GM18499 (cell line): ENCODE measurements around the gene TAOK1.
"Not testable (repeated sequence)": the region's sequence is repeated elsewhere in the genome, so short reads cannot be mapped to it uniquely, and the experiment has no call there.

Experiments used
- ATAC-seq: cut with Tn5 transposase; IDR thresholded peaks from one replicate; pipeline ENCODE4 v1.9.1; 2021; ENCODE audit warnings: moderate number of reproducible peaks; ENCODE audit not compliant: insufficient read depth, unreplicated experiment

The TAOK1 gene

DNA sequence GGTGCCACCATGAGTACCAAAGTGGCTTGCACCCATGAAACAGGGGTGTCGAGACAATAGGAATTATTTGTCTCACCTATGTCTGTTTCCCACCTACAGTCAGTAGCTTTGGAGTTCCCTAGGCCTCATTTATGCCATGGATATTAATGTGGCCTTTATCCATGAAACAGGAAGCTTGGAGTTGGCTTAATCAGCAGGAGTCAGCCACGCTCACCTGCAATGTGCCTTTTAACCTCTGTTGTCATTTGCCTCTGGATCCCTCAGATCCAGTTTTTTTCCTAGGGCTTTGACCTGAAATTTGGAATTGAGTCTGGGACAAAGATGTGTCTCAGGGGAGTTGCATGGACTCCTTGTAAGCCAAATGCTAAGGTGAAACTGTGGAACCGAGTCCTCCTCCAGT is 44.4 kb downstream of the TAOK1 start:
- ATAC-seq = no peak

DNA sequence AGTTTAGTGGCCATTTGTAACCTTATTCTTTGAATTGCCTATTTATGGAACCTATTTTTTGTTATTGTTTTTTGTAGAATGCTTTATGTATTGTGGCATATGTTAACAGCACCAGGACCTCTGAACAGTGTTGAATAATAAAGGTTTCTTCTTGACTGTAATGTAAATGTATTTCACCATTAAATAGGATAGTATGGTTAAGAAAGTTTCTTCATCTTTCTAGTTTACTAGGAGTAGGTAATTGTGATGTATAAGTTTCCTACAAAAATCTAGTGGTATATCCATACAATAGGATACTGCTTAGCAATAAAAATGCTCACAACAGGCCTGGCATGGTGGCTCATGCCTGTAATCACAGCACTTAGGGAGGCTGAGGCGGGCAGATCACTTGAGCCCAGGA is 52.3 kb downstream of the TAOK1 start:
- ATAC-seq = no peak

DNA sequence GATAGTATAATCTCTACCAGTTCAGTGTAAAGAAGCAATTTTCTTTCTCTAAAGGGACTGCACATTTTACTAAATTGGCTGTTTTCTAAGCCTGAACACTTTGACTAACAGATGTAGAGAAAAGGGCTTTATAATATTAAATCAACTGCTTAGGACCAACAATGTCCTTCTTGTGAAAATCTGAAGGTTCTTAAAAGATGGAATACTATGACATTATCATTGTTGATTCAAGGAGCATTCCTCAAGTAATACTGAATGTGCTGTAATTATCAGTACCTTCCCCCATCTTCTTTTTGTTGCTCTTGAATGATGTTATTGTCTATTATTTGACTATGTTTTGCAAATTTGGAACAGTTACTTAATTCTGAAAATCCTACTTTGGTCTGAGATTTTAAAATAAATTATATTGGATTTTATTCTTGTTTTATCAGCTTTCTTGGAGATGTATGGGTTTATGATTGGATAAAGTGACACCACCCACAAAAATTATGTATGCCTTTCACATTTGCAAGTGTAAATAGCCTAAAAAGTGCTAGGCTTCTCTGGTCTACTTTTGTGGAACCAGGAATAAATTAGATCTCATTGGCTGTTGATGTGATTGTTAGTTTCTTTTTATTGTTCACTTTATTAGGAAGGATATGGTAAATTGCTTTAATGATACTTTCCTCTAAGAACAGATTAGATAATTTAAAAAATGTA is 53.0 kb downstream of the TAOK1 start:
- no peak for ATAC-seq

DNA sequence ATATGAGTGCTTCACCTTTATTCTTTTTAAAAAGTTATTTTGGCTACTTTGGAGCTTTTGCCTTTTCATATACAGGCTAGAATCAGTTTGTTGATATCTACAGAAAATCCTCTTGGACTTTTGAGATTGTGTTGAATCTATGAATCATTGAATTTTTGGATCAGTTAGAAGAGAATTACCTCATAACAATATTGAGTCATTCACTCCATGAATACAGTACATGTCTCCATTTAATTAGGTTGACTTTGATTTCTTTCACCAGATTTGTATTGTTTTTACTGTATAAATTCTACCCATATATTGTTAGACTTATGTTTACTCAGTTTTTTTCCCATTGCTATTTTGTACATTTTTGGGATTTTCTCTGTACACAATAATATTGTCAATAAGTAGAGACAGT is 54.4 kb downstream of the TAOK1 start:
- ATAC-seq = no peak

DNA sequence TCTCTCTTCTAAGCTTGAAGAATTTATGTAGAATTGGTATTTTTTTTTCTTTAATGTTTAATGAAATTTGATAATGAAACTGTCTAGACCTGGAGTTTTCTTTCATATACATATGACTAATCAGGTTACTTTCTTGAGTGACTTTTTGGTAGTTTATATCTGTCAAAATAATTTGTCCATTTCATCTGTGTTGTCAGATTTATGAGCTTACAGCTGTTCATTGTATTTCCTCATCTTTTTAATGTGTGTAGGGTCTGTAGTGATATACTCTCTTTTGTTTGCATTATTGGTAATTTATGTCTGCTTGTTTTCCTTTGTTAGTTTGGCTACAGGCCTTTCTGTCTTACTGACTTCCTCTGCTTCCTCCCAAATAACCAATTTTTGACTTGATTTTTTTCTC is 55.7 kb downstream of the TAOK1 start:
- ATAC-seq = no peak

DNA sequence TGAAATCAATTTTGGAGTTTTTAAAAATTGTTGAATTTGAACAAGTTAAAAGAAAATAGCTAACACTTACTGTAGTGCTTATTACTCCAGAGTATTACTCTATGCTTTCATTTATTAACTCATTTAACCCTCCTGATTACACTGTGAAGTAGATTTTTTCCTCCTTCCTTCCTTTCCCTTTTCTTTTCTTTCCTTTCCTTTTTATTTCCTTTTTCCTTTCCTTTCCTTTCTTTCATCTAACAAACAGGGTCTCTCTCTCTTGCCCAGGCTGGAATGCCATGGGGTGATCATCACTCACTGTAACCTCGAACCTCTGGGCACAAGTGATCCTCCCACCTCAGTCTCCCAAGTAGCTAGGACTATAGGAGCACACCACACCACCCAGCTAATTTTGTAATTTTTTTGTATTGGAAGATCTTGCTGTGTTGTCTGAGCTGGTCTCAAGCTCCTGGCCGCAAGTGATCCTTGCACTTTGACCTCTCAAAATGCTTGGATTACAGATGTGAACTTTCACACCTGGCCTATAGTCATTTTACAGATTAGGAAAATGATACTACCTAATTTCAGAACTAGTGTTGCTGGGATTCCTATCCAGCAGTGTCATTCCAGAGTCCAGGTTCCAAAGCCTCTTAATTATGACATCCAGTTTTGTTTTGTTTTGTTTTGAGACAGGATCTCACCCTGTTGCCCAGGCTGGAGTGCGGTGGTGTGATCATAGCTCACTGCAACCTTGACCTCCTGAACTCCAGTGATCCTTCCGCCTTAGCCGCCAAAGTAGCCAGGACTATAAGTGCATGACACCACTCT is 59.9 kb downstream of the TAOK1 start:
- no peak for ATAC-seq

DNA sequence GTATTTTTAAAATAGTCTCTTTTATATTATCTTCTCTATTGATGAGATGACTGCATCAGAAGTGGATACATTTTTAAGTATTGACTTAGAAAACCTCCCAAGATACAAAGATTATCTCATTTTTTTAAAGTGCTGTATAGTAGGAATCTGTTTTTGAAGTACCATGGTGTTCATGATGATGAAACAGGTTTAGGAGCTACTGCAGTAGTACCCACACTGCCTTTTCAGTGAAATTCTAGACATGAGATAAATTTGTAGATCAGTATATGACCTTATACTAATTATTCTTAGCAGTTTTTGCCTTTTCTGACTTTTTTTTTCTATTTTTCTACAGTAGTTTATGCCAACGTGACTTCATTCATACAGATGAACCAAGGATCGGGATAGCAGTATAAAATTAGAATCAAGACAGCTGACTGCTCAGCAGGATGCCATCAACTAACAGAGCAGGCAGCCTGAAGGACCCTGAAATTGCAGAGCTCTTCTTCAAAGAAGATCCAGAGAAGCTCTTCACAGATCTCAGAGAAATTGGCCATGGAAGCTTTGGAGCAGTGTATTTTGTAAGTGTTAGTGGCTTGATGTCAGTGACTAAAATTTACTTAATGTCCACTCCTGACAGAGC is 61.1 kb downstream of the TAOK1 start:
- ATAC-seq = no peak

DNA sequence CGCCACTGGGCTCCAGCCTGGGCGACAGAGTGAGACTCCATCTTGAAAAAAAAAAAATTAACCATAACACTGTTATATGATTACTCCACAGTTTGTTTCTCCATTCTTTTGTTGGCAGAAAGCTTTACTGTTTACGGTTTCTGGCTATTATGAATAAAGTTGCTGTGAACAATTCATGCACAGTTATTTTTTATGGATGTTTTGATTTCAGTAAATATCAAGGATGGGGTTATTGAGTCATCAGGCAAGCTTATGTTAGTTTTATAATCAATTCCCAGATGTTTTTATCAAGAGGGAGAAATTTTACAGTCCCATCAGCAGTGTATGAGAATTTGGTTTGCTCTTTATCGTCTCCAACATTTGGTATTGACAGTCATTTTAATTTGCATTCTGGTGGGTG is 67.9 kb downstream of the TAOK1 start:
- ATAC-seq = no peak

DNA sequence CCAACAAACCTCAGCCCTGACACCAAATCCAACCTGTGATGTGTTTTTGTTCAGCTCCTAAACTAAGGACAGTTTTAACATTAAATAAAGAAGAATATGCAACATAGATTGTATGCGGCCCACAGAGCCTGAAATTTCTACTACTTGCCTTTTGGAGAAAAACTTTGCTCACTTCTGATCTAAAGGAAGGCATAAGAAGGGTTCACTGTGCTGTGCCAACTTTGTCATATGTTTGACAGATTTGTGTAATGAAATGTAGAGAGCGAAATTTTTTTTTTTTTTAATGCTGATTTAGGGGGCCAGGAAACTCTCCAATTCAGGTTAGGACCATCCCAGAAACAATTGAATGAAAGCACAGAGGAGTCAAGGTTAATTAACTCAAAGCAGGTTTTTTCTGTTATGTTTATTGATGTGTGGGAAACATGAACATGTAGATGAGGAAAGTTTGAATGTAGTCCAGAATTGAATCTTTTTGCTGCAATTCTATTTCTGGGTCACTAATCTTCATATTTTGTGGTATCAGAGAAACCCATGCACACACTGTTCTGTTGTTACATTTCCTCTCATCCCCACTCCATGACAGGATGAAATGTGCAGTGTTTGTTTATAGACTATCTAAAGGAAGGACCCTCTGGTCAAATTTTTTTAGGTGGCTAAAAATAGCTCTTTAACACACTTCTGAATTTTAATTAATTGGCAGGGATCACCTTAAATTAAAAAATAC is 71.5 kb downstream of the TAOK1 start:
- ATAC-seq = no peak

DNA sequence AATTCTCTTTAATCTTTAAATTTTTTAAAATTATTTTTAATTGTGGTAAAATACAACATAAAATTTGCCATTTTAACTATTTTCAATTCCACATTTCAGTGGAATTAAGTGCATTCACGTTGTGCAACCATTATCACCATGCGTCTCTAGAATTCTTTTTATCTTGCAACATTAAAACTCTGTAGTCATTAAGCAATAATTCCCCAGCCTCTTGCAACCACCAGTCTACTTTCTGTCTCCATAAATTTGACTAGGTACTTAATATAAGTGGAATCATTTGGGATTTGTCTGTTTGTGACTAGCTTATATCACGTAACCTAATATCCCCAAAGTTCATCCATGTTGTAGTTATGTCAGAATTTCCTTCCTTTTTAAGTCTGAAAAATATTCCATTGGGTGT is 79.1 kb downstream of the TAOK1 start:
- no peak for ATAC-seq

DNA sequence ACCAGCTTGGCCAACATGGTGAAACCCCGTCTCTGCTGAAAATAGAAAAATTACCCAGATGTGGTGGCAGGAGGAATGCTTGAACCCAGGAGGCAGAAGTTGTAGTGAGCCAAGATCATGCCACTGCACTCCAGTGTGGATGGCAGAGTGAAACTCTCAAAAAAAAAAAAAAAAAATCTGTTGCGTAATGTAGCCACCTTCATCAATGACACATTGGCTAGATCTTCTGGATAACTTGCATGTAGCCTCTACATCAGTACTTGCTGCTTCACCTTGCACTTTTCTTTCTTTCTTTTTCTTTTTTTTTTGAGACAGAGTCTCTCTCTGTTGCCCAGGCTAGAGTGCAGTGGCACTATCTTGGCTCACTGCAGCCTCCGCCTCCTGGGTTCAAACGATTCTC is 83.3 kb downstream of the TAOK1 start:
- not testable (repeated sequence) for ATAC-seq

DNA sequence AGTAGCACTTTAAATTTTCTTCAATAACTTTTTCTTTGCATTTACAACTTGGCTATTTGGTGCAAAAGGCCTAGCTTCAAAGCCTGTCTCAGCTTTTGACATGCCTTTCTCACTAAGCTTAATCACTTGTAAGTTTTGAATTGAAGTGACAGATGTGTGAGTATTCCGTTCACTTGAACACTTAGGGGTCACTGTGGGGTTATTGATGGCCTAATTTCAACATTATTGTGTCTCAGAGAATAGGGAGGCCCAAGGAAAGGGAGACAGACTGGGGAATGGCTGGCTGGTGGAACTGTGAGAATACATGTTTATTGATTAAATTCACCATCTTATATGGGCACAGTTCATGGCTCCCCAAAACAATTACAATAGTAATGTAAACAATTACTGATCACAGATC is 84.1 kb downstream of the TAOK1 start:
- no peak for ATAC-seq

DNA sequence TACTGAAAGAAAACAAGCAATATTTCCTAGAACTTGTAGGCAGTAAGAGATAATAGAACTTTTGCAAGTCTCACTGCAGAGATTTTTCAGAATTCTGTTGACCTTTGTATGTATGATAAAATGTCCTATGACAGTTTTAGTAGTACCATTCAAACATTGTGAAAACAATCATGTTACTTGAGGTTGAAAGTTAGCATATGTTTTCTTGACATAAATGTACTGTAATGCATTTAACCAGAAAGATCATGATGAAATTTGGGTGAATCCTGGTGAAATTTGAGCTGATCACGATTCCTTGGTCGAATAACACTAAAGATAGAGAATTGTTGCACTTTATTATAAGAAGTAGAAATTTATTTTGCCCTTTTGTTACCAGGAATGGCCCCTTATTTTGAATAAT is 85.7 kb downstream of the TAOK1 start:
- ATAC-seq = no peak

DNA sequence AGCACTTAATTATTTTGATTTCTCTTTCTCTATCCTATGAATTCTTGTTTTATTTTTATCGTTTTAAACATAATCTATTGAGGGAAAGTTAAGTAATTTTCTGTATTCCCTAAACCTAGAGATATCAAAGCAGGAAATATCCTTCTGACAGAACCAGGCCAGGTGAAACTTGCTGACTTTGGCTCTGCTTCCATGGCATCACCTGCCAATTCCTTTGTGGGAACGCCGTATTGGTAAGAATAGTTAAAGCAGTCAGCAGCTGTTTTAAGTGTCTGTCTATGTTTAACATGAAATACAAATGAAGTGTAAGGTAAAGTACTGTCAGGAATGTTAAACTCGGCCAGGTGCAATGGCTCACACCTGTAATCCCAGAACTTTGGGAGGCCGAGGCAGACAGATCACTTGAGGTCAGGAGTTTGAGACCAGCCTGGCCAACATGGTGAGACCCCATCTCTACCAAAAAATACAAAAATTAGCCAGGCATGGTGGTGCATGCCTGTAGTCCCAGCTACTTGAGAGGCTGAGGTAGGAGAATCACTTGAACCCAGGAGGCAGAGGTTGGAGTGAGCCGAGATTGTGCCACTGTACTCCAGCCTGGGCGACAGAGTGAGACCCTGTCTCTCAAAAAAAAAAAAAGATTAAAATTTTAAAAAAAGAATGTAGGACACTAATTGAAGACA is 90.2 kb downstream of the TAOK1 start:
- not testable (repeated sequence) for ATAC-seq

DNA sequence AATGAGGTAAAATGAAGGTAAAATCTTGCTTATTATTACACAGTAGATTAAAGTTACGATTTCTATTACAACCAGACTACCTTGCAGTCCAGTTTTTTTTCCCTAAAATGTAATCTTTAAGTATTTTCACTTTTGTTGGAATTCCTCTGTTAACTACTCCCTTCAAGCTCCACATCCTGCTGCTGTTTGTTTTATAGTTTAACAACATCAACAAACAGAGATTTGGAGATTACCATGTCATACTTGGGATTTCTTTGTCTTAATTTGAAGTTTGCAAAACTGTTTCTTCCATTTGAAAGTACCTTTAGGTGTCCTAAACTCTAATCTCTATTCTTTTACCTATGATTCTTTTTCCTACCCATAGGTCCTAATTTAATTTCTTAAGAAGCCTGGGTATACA is 93.3 kb downstream of the TAOK1 start:
- ATAC-seq = no peak

DNA sequence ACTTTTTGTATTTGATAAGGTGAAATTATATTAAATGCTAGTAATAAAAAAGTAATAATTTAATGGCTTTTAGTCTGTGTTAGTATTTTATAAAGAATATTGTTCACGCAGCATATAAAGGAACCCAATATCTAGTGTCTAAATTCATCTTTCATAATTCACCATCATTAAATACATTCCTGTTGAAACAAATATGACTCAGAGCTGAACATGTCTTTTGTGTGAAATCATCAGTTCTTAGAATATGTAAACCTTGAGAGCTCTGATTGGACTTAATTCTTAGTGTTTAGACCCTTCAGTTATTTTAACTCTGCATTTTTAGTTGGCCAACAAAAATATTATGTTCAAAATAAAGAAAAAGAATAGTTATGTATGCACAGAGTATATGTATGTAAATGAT is 104.8 kb downstream of the TAOK1 start:
- ATAC-seq = no peak

DNA sequence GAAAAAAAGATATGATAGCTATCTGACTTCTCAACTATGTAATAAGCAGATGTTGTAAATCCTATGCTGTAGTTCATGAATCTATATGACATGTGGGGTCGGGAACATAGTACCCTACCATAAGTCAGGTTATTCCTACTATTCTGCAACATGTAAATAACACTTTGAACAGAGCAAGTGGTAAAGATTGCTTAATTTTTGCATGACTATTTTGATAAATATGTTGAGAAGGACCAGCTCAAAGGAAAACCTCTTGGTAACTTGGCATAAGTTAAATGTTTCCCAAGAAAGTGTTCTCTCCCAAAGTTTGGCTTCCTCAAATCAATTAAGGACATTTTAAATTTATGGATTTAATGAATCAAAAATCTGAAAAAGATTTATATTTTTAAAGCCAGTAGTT is 114.5 kb downstream of the TAOK1 start:
- no peak for ATAC-seq

DNA sequence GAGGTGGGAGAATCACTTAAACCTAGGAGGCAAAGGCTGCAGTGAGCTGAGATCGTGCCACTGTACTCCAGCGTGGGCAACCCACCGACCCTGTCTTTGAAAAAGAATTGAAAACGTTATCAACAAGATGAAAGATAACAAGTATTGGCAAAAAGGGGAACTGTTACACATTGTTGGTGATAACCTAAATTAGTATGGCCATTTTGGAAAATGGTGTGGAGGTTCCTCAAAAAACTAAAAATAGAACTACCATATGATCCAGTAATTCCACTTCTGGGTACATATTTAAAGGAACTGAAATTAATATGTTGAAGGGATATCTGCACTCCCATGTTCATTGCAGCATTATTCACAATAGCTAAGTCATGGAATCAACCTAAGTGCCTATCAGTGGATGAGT is 115.7 kb downstream of the TAOK1 start:
- no peak for ATAC-seq

DNA sequence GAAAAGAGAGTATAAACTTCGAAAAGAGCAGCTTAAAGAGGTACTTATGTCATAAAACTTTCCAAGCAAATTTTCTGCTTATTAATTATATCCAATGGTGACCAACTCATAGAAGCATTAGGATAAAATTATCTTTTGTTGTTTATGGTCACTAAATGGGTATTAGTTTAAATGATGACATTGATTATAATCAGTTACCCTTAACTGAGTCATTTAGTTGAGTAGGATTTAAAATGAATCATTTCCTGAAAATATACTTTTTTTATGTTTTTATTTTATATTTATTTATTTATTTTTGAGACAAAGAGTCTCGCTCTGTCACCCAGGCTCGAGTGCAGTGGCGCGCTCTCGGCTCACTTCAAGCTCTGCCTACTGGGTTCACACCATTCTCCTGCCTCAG is 120.8 kb downstream of the TAOK1 start:
- ATAC-seq = no peak

DNA sequence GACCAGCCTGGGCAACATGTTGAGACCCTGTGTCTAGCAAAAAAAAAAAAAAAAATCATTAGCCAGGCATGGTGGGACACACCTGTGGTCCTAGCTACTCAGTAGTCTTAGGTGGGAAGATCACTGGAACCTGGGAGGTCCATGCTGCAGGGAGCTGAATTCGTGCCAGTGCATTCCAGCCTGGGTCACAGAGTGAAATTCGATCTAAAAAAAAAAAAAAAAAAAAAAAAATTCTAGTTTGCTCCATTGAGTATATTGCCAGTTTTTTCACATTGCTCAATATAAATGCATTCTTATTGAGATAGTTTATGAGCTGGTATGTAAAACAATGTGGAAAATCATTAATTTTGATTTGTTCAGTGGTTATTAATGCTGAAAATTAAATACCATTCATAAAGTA is 124.6 kb downstream of the TAOK1 start:
- ATAC-seq = no peak
